CD8-positive, alpha-beta memory T cell (primary cell): Measurements from ENCODE around the gene OVOL1. TPM values are rescaled to one million over a fixed set of nuclear protein-coding genes. Genes with fewer than 3 reads are reported as not detected.

ENCODE experiments used
- CTCF ChIA-PET: fragments of 350-600 bp; sonication (Branson Sonifier 250); formaldehyde crosslinking; loops from one replicate; lab custom pipeline; 2021; ENCODE audit warnings: antibody characterized with exemption; lab: Charles Lee
- POLR2A ChIA-PET: fragments of 350-600 bp; sonication (Branson Sonifier 250); formaldehyde crosslinking; loops from one replicate; lab custom pipeline; 2021; ENCODE audit warnings: antibody characterized with exemption; lab: Charles Lee
- DNase-seq, 5 donors: peaks; one replicate each; pipeline versions ENCODE4 v3.0.0 to v3.0.0-alpha.2; 2020 to 2022; ENCODE audit warnings: mixed read lengths in 1 of 5
- H3K27ac ChIP-seq: one replicate; pipeline ENCODE4 v1.7.0; 2013; ENCODE audit warnings: low read depth, mild to moderate bottlenecking, low read length, moderate library complexity
- H3K27me3 ChIP-seq: 2 replicates; pipeline ENCODE4 v1.7.0; 2013; ENCODE audit warnings: low read length, mild to moderate bottlenecking; ENCODE audit not compliant: insufficient read depth, poor library complexity, severe bottlenecking
- H3K36me3 ChIP-seq: 2 replicates; pipeline ENCODE4 v1.7.0; 2013; ENCODE audit warnings: mild to moderate bottlenecking, low read length, moderate library complexity; ENCODE audit not compliant: insufficient read depth
- H3K4me1 ChIP-seq: 2 replicates; pipeline ENCODE4 v1.7.0; 2013; ENCODE audit warnings: mild to moderate bottlenecking, low read length, moderate library complexity; ENCODE audit not compliant: insufficient read depth
- H3K4me3 ChIP-seq: 2 replicates; pipeline ENCODE4 v1.7.0; 2013; ENCODE audit warnings: mild to moderate bottlenecking, low read length
- H3K9me3 ChIP-seq: 2 replicates; pipeline ENCODE4 v1.7.0; 2013; ENCODE audit warnings: mild to moderate bottlenecking, low read length
- H3K27ac Mint-ChIP-seq, 8 donors: one replicate each; pipeline ENCODE4 v1.8.0; 2020 to 2021; ENCODE audit warnings: mixed read lengths in 8 of 8, mild to moderate bottlenecking in 6 of 8, inconsistent platforms in 3 of 8, moderate library complexity in 3 of 8
- H3K27me3 Mint-ChIP-seq, 2 donors: one replicate each; pipeline ENCODE4 v1.8.0; 2020 to 2021; ENCODE audit warnings: mixed read lengths in 2 of 2, mild to moderate bottlenecking in 1 of 2, moderate library complexity in 1 of 2
- H3K36me3 Mint-ChIP-seq, 3 donors: one replicate each; pipeline ENCODE4 v1.8.0; 2020 to 2021; ENCODE audit warnings: mixed read lengths in 3 of 3, inconsistent platforms in 1 of 3, mild to moderate bottlenecking in 1 of 3
- H3K4me1 Mint-ChIP-seq, 3 donors: one replicate each; pipeline ENCODE4 v1.8.0; 2020 to 2021; ENCODE audit warnings: mixed read lengths in 3 of 3, inconsistent platforms in 1 of 3, mild to moderate bottlenecking in 1 of 3
- H3K4me3 Mint-ChIP-seq, 7 donors: one replicate each; pipeline ENCODE4 v1.8.0; 2020 to 2021; ENCODE audit warnings: mixed read lengths in 7 of 7, mild to moderate bottlenecking in 6 of 7, moderate library complexity in 4 of 7, inconsistent platforms in 2 of 7
- H3K9me3 Mint-ChIP-seq, 5 donors: one replicate each; pipeline ENCODE4 v1.8.0; 2020 to 2022; ENCODE audit warnings: mixed read lengths in 5 of 5, mild to moderate bottlenecking in 3 of 5, moderate library complexity in 2 of 5, inconsistent platforms in 1 of 5
- polyA plus RNA-seq: library from polyadenylated mRNA; unstranded; fragments of 300-500 nt; fragmentation: Illumina TruSeq; gene quantifications from one replicate; pipeline ENCODE4 v1.2.3, GENCODE V29; 2021
- total RNA-seq, 2 experiments: library from RNA; stranded (reverse); gene quantifications; one replicate each; pipeline ENCODE4 v1.2.3, GENCODE V29; 2021

The OVOL1 gene
- total and polyA plus RNA-seq, 3 experiments from 2014 or later = not detected

GRCh38 chr11:65778901-65779668, 7.8 kb upstream of the OVOL1 start:
- H3K36me3 Mint-ChIP-seq = peaks cover 0 to 27% (median 0%) of the 10 kb centered on the region in 3 donors
- H3K27ac Mint-ChIP-seq = no peak overlapping the region
- H3K36me3 ChIP-seq = no peaks in the 10 kb centered on the region
- H3K4me3 Mint-ChIP-seq = peak overlapping the region in 6 of 7 donors; percentile 48 to 89 (median 76)
- DNase-seq = peak in 1 of 5 donors; percentile 35
- no peaks in the 10 kb centered on the region for H3K9me3 ChIP-seq
- ChIA-PET POLR2A (no interaction called here), CTCF (interaction anchor here (0.8 to 3.8 kb wide), 31 partner anchors 8 to 220 kb away, joined by 3 to 47 read pairs (median 5); partner anchors contain the start of genes CCDC85B, FIBP, MUS81 and RNASEH2C)
- H3K4me1 ChIP-seq = peaks cover 12% of the 10 kb centered on the region
- no peaks in the 10 kb centered on the region for H3K9me3 Mint-ChIP-seq
- no peaks in the 10 kb centered on the region for H3K27me3 ChIP-seq
- H3K27me3 Mint-ChIP-seq = no peaks in the 10 kb centered on the region
- H3K27ac ChIP-seq = peak overlapping the region; percentile 24
- H3K4me3 ChIP-seq = peak overlapping the region; percentile 76
- H3K4me1 Mint-ChIP-seq = peaks cover 0 to 29% (median 6%) of the 10 kb centered on the region in 3 donors

- H3K27ac Mint-ChIP-seq = peak overlapping the region in 1 of 8 donors; percentile 40
- peak overlapping the region; percentile 24 for H3K27ac ChIP-seq
- CTCF ChIA-PET = interaction anchor here (0.8 to 3.8 kb wide), 31 partner anchors 9 to 738 kb away, joined by 3 to 47 read pairs (median 5); partner anchors contain the start of genes CCDC85B, FIBP, MUS81 and RNASEH2C
- no peak for DNase-seq
- H3K36me3 Mint-ChIP-seq = peaks cover 0 to 27% (median 0%) of the 10 kb centered on the region in 3 donors
- H3K27me3 Mint-ChIP-seq = no peaks in the 10 kb centered on the region
- H3K9me3 ChIP-seq = no peaks in the 10 kb centered on the region
- no peaks in the 10 kb centered on the region for H3K9me3 Mint-ChIP-seq
- H3K36me3 ChIP-seq = no peaks in the 10 kb centered on the region
- H3K4me3 Mint-ChIP-seq = peak overlapping the region; percentile 32 to 92 (median 84)
- peaks cover 0 to 33% (median 6%) of the 10 kb centered on the region in 3 donors for H3K4me1 Mint-ChIP-seq
- no peaks in the 10 kb centered on the region for H3K27me3 ChIP-seq
- H3K4me1 ChIP-seq = peaks cover 12% of the 10 kb centered on the region
- POLR2A ChIA-PET = no interaction called here
- H3K4me3 ChIP-seq = peak overlapping the region; percentile 76
These were observed 7.3 kb upstream of the OVOL1 start for GRCh38 chr11:65779669-65779918.

- Mint-ChIP-seq H3K4me1 (peaks cover 2 to 36% (median 8%) of the 10 kb centered on the region in 3 donors), H3K27me3 (no peaks in the 10 kb centered on the region), H3K27ac (peak overlapping the region in 7 of 8 donors; percentile 23 to 87 (median 61)), H3K4me3 (peak overlapping the region; percentile 68 to 92 (median 84)), H3K9me3 (no peaks in the 10 kb centered on the region), H3K36me3 (peaks cover 0 to 27% (median 0%) of the 10 kb centered on the region in 3 donors)
- ChIA-PET CTCF (interaction anchor here (0.6 to 3.8 kb wide), 36 partner anchors 8 to 739 kb away, joined by 3 to 47 read pairs (median 5); partner anchors contain the start of genes CCDC85B, FIBP, KAT5 and MUS81), POLR2A (interaction anchor here (0.5 to 1.0 kb wide), 4 partner anchors 38 to 366 kb away, joined by 3 to 5 read pairs (median 4); partner anchors contain the start of genes RELA and RNASEH2C)
- peak; percentile 66 to 83 (median 75) for DNase-seq
- Histone ChIP-seq H3K4me1 (peaks cover 13% of the 10 kb centered on the region), H3K27me3 (no peaks in the 10 kb centered on the region), H3K36me3 (no peaks in the 10 kb centered on the region), H3K4me3 (peak overlapping the region; percentile 76), H3K9me3 (no peaks in the 10 kb centered on the region), H3K27ac (peak overlapping the region; percentile 64)
These were observed 6.7 kb upstream of the OVOL1 start for GRCh38 chr11:65779919-65780769.

GRCh38 chr11:65780770-65781151, 6.1 kb upstream of the OVOL1 start, which contains the start of gene AP5B1:
Gene AP5B1, minus strand, starts transcription at chr11:65780976. Its CDS starts 385 bp downstream, at chr11:65780591.
- no peaks in the 10 kb centered on the region for H3K9me3 Mint-ChIP-seq
- DNase-seq = peak; percentile 67 to 82 (median 70)
- CTCF ChIA-PET = interaction anchor here (0.6 to 3.8 kb wide), 19 partner anchors 8 to 740 kb away, joined by 3 to 47 read pairs (median 6); partner anchors contain the start of genes CCDC85B, FIBP, KAT5 and MUS81
- peak within 1 kb of the TSS; percentile 76 for H3K4me3 ChIP-seq
- peak within 1 kb of the TSS; percentile 68 to 92 (median 84) for H3K4me3 Mint-ChIP-seq
- H3K9me3 ChIP-seq = no peaks in the 10 kb centered on the region
- H3K36me3 Mint-ChIP-seq = peaks cover 0 to 27% (median 0%) of the 10 kb centered on the region in 3 donors
- H3K4me1 Mint-ChIP-seq = peaks cover 9 to 42% (median 14%) of the 10 kb centered on the region in 3 donors
- H3K27me3 Mint-ChIP-seq = peaks cover 3 to 4% of the 10 kb centered on the region in 2 donors
- H3K36me3 ChIP-seq = no peaks in the 10 kb centered on the region
- POLR2A ChIA-PET = interaction anchor here (0.5 to 1.0 kb wide), 4 partner anchors 37 to 367 kb away, joined by 3 to 5 read pairs (median 4); partner anchors contain the start of genes RELA and RNASEH2C
- H3K27ac ChIP-seq = peak within 1 kb of the TSS; percentile 64
- no peaks in the 10 kb centered on the region for H3K27me3 ChIP-seq
- peaks cover 20% of the 10 kb centered on the region for H3K4me1 ChIP-seq
- H3K27ac Mint-ChIP-seq = peak within 1 kb of the TSS in 7 of 8 donors; percentile 23 to 87 (median 61)

- H3K27me3 ChIP-seq = peaks cover 5% of the 10 kb centered on the region
- no peak overlapping the region for H3K4me3 ChIP-seq
- no peaks in the 10 kb centered on the region for H3K9me3 Mint-ChIP-seq
- H3K27ac ChIP-seq = no peak overlapping the region
- CTCF ChIA-PET = interaction anchor here (0.7 to 3.8 kb wide), 14 partner anchors 7 to 212 kb away, joined by 3 to 47 read pairs (median 10); partner anchors contain the start of genes CCDC85B, FIBP, KAT5 and MUS81
- no peak overlapping the region for H3K27ac Mint-ChIP-seq
- peaks cover 5 to 6% of the 10 kb centered on the region in 2 donors for H3K27me3 Mint-ChIP-seq
- no peaks in the 10 kb centered on the region for H3K36me3 ChIP-seq
- peaks cover 0 to 27% (median 0%) of the 10 kb centered on the region in 3 donors for H3K36me3 Mint-ChIP-seq
- peak overlapping the region in 4 of 7 donors; percentile 43 to 70 (median 54) for H3K4me3 Mint-ChIP-seq
- peaks cover 25% of the 10 kb centered on the region for H3K4me1 ChIP-seq
- DNase-seq = no peak
- H3K9me3 ChIP-seq = no peaks in the 10 kb centered on the region
- POLR2A ChIA-PET = interaction anchor here (0.7 kb wide), 1 partner anchor 367 kb away, joined by 3 read pairs; no protein-coding TSS in a partner anchor
- H3K4me1 Mint-ChIP-seq = peaks cover 11 to 46% (median 15%) of the 10 kb centered on the region in 3 donors
These were observed 5.5 kb upstream of the OVOL1 start for GRCh38 chr11:65781152-65781961.

- Histone ChIP-seq H3K4me3 (no peak overlapping the region), H3K27me3 (peaks cover 5% of the 10 kb centered on the region), H3K4me1 (peaks cover 27% of the 10 kb centered on the region), H3K9me3 (no peaks in the 10 kb centered on the region), H3K36me3 (no peaks in the 10 kb centered on the region), H3K27ac (no peak overlapping the region)
- H3K4me3 Mint-ChIP-seq = peak overlapping the region in 5 of 7 donors; percentile 43 to 85 (median 52)
- peaks cover 0 to 19% (median 0%) of the 10 kb centered on the region in 3 donors for H3K36me3 Mint-ChIP-seq
- no peaks in the 10 kb centered on the region for H3K9me3 Mint-ChIP-seq
- ChIA-PET POLR2A (no interaction called here), CTCF (interaction anchor here (2.8 to 3.4 kb wide), 2 partner anchors 9 to 35 kb away, joined by 16 to 26 read pairs; no protein-coding TSS in a partner anchor)
- peaks cover 11 to 46% (median 16%) of the 10 kb centered on the region in 3 donors for H3K4me1 Mint-ChIP-seq
- DNase-seq = no peak
- peaks cover 5 to 11% of the 10 kb centered on the region in 2 donors for H3K27me3 Mint-ChIP-seq
- H3K27ac Mint-ChIP-seq = no peak overlapping the region
These were observed 4.7 kb upstream of the OVOL1 start for GRCh38 chr11:65781962-65782815.
